GM19397 (cell line): ENCODE results near the gene SCAF8.
A peak's percentile ranks its signal among the peaks of the same experiment; 100 is the strongest.
"Not testable (repeated sequence)": the region's sequence is repeated elsewhere in the genome, so short reads cannot be mapped to it uniquely, and the experiment has no call there.

Experiments
- ATAC-seq: cut with Tn5 transposase; IDR thresholded peaks from one replicate; pipeline ENCODE4 v1.9.1; 2021; ENCODE audit warnings: mild to moderate bottlenecking, moderate library complexity; ENCODE audit not compliant: unreplicated experiment

The SCAF8 gene

DNA sequence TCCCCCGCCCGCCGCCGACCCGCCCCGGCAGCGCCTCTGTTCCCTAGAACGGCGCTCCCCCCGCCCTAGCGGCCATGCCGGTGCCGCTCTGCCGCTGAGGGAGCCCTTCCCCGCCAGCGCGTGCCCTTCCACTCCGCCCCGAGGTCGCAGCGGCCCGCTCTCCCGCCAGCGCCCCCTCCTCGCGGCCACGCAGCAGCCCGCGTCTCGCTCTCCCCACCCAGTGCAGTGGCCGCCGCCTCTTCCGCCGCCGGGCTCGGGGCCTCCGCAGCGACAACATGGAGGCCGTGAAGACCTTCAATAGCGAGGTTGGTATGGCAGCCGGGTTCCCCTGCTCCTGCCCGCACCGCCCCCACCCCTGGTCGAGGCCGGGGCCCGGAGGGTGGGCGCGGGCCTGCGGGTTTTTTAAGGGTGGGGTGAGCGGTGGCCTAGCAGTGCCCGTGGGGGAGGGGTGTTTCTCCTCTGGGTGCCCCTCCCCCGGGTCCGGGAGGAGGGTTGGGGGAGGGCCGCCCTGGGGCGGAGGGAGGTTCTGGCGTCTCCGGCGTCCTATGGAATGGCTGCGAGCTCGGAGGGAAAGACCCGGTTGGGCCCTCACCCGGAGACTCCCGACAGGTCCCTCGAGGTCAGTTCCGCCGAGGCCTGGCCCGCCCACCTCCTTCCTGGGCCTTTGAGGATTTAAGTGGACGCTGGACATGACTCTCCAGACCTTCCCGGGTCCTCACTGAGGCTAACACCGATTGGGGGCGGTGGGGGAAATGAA is 588 bp downstream of the SCAF8 start:
- ATAC-seq = peak; percentile 60

DNA sequence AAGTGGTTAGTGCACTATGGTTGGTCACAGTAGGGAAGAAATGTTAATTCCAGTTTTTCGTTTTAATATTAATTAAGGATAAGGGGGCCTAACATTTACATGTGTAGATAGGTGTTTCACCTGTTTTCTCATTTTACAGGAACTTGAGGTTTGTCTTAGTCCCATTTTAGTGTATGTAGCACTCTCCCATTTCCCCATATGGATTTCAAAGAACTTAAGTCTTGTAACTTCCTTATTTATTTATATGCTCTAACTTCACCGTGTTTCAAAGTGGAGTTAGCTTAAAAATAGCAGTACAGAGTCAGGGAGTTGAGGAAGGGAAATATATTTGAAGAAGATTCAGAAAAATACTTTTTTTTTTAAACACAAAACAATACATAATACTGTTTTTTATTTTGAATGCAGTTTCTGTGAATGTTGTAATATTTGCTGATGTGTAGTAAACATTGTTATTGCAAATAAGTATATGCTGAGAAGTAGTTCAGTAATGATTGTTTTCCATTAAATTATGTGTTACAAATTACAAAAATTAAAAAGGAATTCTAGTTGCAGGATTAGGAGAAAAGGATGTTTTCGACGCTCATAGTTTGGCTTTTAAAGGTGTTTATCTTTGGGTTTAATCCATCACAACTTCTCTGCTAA is 3.5 kb downstream of the SCAF8 start:
- ATAC-seq = no peak

DNA sequence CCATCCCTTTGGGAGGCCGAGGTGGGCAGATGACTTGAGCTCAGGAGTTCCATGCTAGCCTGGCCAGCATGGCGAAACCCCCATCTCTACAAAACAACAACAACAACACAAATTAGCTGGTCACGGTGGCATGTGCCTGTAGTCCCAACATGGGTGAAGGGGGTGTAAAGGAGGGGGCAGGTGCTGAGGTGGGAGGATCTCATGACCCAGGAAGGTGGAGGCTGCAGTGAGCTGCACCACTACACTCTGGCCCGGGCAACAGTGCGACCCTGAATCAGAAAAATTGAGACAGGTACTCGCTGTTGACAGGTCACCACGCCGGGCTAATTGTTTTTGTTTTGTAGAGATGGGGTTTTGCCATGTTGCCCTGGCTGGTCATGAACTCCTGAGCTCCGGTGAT is 4.2 kb downstream of the SCAF8 start:
- ATAC-seq = no peak

DNA sequence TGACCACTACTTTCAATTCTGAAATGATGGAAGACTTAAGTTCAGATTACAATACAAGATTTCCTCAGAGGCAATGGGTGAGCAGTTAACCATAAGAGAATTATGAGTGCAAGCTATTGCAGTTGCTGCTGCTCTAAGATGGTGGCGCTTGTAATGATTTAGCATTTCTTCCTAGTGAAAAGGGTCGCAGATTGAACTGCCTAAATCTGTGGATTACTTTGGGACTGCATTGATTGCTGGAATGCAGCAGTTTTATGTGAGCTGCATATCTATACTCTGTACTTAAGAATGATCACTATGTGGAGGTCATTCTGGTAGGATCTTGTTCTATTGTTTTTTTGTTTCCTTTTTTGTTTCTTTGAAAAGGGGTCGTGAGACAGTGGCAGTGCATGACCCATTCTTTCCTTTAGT is 5.3 kb downstream of the SCAF8 start:
- no peak for ATAC-seq

DNA sequence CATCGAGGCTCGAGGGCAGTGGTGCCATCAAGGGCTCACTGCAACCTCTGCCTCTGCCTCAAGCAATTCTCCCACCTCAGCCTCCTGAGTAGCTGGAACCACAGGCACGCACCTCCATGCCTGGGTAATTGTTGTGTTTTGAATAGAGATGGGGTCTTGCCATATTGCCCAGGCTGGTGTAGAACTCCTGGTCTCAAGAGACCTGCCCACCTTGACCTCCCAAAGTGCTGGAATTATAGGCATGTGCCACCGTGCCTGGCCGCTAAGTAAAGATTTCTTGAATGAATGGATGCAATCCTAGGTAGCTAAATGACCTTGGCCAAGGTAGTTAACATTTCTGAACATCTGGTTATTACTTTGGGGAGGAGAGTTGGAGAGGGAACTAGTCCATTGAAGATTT is 7.4 kb downstream of the SCAF8 start:
- no peak for ATAC-seq

DNA sequence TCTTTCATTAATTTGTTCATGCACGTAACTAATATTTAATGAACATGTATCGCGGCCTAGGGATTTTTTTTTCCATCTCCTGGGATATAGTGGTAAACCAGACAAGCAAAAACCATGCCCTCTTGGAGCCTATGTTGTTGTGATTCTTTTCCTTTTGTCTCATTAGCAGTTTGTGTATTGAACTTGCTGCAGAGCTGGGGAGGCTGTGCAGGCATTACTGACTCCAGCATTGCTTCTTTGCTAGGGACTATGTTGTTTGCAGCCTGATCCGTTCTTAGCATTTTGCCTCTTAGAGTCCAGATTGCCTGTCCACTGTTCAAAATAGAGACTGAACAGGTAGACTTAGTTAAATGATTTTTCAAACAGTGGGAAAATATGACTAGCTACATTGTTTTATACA is 9.7 kb downstream of the SCAF8 start:
- no peak for ATAC-seq

DNA sequence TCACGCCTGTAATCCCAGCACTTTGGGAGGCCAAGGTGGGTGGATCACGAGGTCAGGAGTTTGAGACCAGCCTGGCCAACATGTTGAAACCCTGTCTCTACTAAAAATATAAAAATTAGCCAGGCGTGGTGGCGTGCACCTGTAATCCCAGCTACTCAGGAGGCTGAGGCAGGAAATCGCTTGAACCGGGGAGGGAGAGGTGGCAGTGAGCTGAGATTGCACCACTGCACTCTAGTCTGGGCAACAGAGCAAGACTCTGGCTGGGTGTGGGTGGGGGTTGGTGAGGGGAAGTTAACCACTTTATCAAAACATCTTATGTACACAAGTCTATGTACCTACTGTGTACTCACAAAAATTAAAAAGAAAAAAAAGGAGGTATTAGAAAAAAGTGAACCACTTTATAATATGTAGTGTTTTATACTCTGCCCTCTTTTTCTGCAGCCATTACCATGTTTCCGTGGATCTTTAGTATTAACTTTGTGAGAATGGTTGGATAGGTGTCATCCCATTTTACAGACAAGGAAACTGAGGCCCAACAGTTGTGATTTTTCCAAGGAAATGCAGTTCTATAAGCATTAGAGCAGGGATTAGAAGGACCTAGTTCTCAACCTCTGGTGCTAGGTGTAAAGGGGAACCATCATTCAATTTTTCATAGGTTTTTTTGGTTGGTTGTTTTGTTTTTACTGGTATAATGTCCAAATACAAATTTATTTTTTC is 11.0 kb downstream of the SCAF8 start:
- not testable (repeated sequence) for ATAC-seq

DNA sequence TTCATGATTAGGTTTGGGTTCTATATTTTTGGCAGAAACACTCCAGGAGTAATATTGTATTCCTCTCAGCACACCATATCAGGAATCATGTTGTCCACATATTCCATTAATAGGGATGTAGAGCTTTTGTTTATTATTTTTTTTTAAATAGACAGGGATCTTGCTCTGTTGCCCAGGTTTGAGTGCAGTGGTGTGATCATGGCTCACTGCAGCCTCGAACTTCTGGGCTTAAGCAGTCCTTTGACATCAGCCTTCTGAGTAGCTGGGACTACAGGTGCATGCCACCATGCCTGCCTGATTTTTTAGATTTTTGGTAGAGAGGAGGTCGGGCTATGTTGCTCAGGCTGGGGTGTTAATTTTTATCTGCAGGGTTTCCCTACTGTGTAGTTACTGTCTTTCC is 12.0 kb downstream of the SCAF8 start:
- ATAC-seq = no peak

DNA sequence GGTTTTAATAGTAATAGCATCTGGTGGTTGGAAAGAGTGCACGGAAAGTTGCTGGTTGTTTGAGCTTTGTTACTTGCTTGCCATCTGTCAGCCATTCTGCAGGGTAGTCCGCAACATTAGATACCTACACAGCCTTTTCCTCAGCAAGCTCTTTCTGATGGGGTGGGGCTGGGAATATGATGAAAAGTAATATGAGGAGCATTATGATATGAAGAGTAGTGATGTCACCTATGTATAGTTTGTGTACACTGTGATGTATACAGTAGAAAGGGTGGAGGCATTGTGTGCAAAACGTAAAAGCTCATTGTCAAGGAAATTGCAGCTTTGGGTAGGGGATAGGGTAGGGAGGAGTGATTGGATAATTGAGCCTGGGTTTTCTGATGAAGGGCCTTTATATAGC is 16.1 kb downstream of the SCAF8 start:
- no peak for ATAC-seq

DNA sequence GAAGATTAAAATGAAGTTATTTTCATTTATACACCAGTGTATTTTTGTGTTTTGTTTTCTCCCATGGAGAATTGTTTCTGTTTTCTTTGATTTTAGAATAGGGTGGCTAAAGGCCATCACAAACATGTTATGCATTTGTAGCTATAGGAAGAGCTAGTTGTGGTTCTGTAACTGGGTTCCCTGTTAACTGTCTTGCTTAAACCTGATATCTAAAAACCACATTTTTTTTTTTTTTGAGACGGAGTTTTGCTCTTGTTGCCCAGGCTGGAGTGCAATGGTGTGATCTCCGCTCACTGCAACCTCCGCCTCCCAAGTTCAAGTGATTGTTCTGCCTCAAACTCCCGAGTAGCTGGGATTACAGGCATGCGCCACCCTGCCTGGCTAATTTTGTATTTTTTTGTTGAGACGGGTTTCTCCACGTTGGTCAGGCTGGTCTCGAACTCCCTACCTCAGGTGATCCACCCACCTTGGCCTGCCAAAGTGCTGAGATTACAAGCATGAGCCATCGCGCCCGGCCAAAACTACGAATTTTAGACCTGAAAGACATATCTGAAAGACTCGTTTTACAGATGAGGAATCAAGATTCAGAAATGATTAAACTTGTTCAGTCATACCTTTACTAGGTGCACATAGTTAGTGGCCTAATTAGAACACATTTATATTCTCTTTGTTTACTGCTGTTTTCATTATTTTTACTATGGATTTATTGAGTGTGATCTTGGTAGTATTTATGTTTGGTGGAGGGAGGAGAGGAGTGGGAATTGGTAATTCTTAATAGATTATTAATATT is 18.0 kb downstream of the SCAF8 start:
- ATAC-seq = no peak

DNA sequence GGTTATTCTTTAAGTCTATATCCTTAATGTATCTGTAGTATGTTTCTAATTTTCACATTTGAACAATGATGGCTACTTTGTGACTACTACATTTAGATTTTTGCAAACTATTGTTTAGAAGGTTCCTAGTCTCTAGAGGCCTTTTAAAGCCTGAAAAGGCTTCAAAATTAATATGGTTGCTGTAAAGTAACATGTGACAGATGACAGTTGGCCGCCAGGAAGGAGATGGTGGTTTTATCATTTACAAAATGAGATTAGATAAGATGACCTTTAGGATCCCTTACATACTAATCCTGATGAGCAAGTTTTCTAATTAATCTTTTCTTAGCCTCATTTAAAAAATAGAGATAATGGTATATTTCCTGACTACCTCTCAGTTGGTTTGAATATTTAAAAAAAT is 18.8 kb downstream of the SCAF8 start:
- no peak for ATAC-seq

DNA sequence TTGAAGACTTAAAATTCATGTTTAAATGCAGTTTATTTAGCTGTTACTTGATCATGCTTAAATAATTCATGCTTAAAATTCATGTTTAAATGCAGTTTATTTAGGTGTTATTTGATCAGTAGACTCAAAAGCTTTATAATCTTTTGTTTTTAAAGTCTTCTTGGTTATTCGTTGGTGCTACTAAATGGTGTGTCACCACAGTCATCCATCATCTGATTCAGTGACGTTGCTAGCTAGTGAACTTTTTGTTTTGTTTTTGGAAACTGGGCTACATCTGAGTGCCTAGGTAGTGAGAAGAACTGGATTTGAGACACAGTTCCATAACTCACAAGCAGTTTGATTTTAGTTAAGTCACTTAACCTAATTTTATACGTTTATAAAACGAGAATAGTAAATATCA is 20.9 kb downstream of the SCAF8 start:
- ATAC-seq = no peak

DNA sequence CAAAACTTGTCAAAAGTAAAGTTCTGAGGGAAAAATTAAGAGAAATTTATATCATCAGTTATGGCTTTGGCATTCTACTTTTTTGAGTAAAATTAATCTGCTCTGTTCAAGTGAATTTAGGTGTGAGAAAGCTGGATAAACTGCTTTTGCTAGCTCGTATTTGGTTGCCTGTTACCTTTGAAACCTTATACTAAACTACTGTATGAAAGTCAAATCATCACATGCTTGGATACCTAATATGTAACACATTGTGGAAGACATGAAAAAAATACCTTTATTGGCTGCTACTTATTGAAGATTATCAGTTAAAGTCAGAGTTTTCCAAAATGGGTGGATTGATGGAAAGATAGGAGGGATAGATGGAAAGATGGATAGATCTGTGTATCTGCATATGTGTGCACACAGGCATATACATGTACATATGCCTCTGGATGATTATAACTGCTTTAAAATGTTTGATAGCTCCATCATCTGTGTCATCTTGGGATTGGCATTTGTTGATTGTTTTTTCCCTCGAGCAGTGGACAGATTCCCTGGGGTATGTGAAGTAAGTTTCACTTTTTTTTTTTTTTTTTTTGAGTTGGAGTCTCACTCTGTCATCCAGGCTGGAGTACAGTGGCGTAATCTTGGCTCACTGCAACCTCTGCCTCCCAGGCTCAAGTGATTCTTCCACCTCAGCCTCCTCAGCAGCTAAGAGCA is 24.3 kb downstream of the SCAF8 start:
- no peak for ATAC-seq

DNA sequence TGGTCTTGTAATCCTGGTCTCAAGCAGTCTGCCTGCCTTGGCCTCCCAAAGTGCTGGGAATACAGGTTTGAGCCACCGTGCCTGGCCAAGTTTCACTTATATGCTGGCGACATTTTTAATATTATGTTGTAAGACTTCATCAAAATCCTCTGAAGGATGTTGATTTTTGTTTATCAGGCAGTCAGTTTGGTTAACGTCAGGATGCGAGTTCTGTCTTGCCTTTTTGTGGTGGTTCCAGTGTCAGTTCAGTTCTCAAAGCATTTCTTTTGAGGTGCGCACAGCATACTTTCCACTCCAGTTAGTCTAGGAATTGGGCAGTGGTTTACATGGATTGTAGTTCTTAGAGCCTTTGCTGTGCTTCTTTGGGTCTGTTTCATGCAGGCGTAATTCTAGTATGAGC is 24.9 kb downstream of the SCAF8 start:
- no peak for ATAC-seq

DNA sequence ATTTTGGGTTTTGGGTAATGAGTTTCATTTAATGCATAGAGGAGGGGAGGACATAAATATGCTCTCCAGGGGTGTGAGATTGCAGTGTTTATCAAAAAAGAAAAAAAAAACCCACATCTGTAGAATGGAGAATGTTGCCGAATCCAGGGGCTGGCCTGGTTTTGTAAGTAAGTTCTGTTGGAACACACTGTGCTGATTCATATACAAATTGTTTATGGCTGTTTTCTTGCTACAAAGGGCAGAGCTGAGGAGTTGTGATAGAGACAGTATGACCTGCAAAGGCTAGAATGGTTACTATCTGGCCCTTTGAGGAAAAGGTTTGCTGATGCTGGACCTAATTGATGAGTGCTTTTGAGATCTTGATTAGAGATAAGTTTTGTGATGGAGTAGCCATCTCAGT is 30.4 kb downstream of the SCAF8 start:
- no peak for ATAC-seq

DNA sequence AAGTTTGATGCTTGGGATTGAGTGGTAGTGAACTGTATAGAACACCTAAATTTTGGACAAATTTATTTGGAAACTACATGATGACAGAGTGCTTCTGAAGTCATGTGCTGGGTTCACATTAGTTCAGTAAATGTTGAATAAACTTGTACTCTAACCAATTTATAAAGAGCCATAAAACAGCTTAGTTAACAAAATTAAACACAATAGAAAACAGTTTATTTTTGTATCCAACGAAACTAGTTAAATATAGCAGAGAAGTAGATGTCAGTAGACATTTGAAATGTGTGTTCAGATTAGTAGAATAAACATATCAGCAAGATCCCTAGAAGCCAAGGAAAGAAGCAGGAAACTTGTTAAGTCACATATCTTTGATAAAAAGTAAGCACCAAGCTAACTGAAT is 32.1 kb downstream of the SCAF8 start:
- ATAC-seq = no peak

DNA sequence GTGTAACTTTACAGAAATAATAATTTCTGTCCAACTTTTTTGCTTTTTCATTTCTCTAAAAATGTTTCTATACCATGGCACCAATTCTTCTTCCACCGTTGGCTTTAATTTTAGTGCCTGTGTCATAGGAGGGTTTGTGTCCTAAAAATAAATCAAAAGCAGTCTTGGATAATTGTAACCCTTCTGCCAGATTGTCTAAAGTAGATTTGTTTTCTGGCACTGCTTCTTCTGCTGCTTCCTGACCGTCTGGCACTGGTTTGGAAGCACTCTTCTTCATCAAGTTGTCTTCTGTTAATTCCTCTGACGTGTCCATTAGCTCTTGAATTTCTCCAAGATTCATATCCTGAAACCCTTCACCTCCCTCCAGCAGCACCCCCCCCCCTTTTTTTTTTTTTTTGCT is 33.1 kb downstream of the SCAF8 start:
- no peak for ATAC-seq

DNA sequence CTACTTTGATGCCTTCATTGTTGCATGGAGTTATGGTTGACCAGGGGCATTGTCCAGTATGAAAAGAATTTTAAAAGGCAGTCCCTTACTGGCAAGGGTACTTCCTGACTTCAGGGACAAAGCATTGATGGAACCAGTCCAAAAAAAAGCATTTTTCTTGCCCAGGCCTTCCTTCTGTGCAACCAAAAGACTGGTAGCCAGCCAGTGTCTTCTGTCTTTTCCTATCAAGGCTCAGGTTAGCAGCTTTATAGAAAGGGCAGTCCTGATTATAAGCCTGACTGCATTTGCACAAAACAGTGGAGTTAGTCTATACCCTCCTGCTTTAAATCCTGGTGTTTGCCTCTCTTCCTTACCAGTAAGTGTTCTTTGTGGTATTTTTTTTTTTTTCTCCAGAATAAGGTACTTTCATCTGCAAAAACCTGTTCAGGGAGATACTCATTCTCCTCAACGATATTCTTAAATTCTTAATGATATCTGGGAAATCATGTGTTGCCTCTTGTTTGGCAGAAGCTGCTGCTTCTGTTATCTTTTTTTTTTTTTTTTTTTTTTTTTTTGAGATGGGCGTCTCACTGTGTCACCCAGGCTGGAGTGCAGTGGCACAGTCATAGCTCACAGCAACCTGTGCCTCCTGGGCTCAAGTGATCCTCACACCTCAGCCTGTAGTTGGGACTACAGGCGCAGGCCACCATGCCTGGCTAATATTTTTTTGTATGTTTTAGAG is 33.9 kb downstream of the SCAF8 start:
- no peak for ATAC-seq

DNA sequence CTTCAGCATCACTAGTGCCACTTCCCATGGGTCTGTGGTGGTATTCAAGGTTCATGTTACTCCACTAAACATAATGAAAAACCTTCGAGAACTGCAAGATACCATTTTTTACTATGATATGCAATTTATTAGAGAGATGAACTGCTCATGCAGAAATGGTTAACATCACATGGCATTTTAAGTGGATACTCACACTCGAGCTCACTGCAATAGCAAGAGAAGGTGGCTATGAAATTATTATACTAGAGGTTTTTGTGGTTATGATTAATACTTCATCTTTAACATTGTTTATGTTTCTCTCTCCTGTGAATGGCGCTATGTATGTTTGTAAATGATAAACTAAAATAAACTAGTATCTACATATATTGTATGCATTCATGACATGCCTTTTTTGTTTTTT is 35.1 kb downstream of the SCAF8 start:
- no peak for ATAC-seq

DNA sequence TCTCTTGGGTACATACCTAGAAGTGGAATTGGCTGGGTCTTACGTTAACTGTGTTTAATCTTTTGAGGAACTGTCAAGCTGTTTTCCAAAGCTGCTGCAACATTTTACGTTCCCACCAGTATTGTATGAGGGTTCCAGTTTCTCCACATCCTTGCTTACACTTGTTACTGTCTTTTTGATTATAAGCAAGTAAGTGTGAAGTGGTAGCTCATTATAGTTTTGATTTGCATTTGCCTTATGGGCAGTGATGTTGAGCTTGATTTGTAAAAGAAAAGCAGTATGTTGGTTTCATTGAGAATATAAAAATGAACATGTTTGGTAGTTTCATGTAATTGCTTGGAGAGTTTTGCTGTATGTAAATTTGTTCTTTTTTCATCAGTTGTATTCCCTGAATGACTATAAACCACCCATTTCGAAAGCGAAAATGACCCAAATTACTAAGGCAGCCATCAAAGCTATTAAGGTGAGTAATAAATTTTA is 40.4 kb downstream of the SCAF8 start:
- peak; percentile 83 for ATAC-seq
